HG02642 (cell line): Measurements from ENCODE around the gene ST6GALNAC5.

Experiments used
- ATAC-seq: cut with Tn5 transposase; IDR thresholded peaks from one replicate; pipeline ENCODE4 v1.9.1; 2021; ENCODE audit warnings: mild to moderate bottlenecking; ENCODE audit not compliant: unreplicated experiment, poor library complexity

ST6GALNAC5 gene

GRCh38 chr1:76998582-76999223 is 131.4 kb downstream of the ST6GALNAC5 start:
- ATAC-seq: no peak

- no peak for ATAC-seq
Observed at GRCh38 chr1:77007675-77008074, 140.4 kb downstream of the ST6GALNAC5 start.

DNA sequence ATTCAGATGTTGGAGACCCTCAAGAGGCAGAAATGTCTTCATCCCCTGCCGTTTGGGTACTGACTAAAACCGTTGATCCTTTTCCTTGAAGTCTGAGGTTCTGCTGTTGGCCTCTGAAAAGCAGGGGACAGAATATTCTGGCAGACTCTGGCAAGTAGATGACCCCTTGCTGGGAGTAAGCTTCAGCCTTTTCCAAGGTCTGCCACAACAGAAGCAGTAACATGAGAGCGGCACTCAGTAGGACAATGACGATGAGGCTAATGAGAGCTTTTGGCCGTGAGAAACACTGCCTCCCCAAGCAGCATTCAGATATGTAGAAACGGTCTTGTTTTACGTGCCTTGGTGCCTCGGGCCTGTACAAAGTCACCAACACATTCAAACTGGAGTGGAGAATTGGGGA is 143.7 kb downstream of the ST6GALNAC5 start:
- ATAC-seq: no peak

DNA sequence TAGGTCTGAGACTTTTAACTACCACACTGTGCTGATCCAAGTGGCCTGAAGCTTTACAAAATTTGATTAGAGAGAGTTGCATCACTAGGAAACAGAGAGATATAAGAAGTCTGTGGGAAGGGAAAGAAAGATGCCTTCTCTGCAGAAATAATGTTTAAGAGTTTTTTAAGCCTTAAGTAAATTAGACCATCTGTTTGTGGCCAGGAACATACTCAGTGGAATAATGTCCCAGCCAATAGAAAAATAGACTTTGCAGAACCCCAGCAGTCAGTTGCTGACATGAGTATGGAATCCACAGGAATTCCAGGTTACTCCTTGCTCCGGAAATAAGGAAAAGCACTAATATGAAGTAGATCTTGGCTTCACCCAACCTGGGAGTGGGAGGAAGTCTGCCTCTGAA is 144.8 kb downstream of the ST6GALNAC5 start:
- ATAC-seq: no peak

GRCh38 chr1:77014073-77014788 is 147.0 kb downstream of the ST6GALNAC5 start:
- no peak for ATAC-seq

- ATAC-seq: no peak
Observed at GRCh38 chr1:77015748-77016341, 148.6 kb downstream of the ST6GALNAC5 start.

GRCh38 chr1:77016386-77016985 is 149.2 kb downstream of the ST6GALNAC5 start:
- no peak for ATAC-seq

DNA sequence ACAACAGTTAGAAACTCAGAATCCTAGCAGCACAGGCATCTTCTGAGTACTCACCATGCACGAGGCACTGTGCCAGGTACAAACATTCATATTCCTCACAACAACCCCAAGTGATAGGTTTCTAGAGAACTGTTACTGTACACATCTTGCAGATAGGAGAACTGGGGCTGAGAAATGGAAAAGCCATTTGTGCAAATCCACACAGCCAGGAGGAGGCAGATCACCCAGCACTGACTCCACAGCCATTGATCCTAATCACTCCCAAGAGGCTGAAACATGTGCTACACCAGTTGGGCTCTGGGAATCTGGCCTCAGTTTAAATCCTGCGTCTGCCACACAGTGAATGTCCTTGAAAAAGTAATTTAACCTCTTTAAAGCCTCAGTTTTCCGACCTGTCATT is 151.0 kb downstream of the ST6GALNAC5 start:
- no peak for ATAC-seq

DNA sequence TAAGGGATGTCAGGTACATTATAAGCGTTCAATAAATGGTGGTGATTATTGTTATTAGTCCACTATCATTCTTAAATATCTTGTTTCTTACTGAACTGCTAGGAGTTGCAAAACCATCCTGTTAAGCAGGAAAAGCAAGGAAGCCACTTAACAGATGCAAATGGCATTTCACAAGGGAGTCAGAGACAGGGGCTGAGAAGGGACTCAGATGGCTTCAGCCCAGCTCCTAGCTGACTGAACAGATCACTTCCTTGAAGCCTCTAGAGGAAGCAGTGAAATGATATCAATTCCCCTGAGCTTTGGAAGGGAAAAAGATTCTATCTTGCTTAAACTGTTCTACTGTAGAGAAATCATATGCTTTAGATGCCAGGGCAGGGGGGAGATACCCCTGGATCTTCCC is 151.5 kb downstream of the ST6GALNAC5 start:
- no peak for ATAC-seq

DNA sequence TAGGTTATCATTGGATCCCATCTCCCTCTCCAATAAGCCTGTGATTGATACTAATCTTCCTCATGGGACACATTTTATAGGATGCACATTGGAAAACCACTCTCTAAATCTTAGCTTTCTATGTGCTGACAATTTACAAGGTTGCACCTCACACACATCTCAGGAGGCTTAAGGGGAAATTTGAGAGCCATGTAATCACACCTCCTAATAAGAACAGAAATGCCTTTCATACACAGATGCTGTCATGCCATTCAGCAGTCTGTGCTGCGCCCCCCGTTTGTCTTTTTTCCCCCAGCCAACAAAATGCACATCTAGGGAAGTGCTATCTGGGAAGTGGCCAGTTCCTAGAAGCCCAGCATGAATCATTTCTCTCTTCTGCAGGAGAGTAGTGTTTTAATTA is 154.5 kb downstream of the ST6GALNAC5 start:
- ATAC-seq: no peak

DNA sequence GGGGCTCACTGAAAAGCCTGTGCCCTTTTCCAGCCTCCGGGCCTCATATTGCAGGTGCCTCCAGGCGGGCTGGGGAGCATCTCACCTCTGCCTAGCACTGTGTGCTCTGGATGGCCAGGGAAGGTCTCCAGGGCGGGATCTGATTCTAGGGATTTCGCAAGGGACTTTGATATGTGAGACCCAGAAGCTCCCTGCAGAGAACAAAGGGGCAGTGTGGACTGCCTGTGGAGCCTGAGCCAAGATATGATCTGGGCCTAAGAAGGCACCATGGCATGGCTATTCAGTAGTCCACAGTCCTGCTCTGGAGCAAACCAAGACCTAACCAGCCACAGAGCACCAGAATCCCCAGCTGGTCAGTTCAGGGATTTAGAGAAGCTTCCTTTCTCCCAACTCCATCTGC is 157.2 kb downstream of the ST6GALNAC5 start:
- no peak for ATAC-seq

- ATAC-seq: no peak
Observed at GRCh38 chr1:77025599-77025998, 158.3 kb downstream of the ST6GALNAC5 start.

DNA sequence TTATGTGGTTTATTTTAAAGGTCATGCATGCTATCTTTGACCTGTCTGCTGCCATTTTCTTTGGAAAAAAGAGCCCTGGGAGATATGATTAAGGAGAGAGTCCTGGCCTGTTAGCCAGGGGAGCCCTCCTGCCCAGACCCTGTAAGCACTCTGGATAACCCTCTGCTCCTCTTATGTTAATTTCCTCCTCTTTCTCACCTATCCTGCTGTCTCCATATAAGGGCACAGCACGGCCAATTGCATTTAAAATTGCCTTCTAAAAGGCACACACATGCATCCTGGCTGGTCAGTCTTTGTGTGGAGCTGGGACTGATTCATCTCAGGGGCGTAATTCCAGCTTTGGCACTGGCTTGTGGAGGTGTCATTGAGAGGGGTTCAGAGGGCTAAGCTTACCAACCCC is 158.9 kb downstream of the ST6GALNAC5 start:
- ATAC-seq: no peak

GRCh38 chr1:77026640-77027039 is 159.4 kb downstream of the ST6GALNAC5 start:
- ATAC-seq: no peak

GRCh38 chr1:77027847-77028246 is 160.6 kb downstream of the ST6GALNAC5 start:
- ATAC-seq: no peak

DNA sequence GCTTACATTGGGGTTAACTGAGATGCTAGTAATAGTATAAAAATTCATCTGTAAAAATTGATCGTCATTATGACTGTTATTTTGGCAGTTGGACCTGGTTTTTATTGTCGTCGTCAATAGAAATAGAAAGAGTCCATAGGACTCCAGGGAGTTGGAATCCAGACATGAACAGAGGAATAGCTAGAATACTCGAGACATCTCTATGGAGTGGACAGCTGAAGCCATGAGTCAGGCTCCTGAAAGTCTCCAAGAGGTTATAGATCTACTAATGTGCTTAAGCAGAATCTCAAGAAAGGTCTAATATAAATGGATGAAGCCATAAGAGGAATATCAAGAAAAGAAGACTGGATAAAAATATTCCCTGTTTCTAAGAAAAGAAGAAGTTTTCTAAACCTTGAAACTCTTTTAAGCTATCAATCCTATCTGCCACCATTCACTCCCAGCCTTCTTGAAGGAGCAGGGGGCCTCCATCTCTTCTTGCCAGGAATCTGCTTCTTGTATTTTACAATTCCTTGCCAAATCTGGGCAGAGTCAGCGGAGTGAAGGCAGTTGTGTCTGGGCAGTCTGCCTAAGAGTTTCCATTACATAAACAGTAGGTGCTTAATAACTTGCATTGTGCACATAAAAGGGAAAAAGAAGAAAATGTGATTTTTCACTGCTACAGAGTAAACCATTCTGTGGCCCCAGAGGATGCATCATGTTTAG is 163.3 kb downstream of the ST6GALNAC5 start:
- ATAC-seq: no peak

GRCh38 chr1:77031106-77031662 is 163.9 kb downstream of the ST6GALNAC5 start:
- no peak for ATAC-seq

- no peak for ATAC-seq
Observed at GRCh38 chr1:77036560-77036959, 169.3 kb downstream of the ST6GALNAC5 start.

- ATAC-seq: no peak
Observed at GRCh38 chr1:77037038-77037437, 169.8 kb downstream of the ST6GALNAC5 start.

- no peak for ATAC-seq
Observed at GRCh38 chr1:77038000-77038399, 170.7 kb downstream of the ST6GALNAC5 start.
